LNCaP clone FGC (cell line): ENCODE measurements around the gene KRTAP5-4.
"Not testable (repeated sequence)": the region's sequence is repeated elsewhere in the genome, so short reads cannot be mapped to it uniquely, and the experiment has no call there.

ENCODE experiments used
- DNase-seq: peaks from one replicate; pipeline ENCODE4 v3.0.0-alpha.2; 2011; ENCODE audit warnings: low read depth
- H3K4me3 ChIP-seq: 2 replicates; pipeline ENCODE4 v1.5.1; 2011; ENCODE audit warnings: mild to moderate bottlenecking, low read depth, low read length, control low read depth
- CTCF ChIP-seq: IDR thresholded peaks from 2 replicates; pipeline ENCODE4 v1.5.1; 2012; ENCODE audit warnings: mild to moderate bottlenecking; ENCODE audit not compliant: control insufficient read depth, insufficient read depth; ENCODE audit errors: extremely low read depth

KRTAP5-4 gene

GRCh38 chr11:1595994-1596575 is 25.9 kb downstream of the KRTAP5-4 start:
- H3K4me3 ChIP-seq, DNase-seq: not testable (repeated sequence)
- TF ChIP-seq CTCF, result peak; percentile 13; the same call in 1 of the 2 replicates

GRCh38 chr11:1592628-1593027 is 29.3 kb downstream of the KRTAP5-4 start:
- no peak for DNase-seq

GRCh38 chr11:1589996-1590395 is 31.9 kb downstream of the KRTAP5-4 start:
- TF ChIP-seq CTCF, result no peak
- no peak overlapping the region for H3K4me3 ChIP-seq
- DNase-seq, result no peak

More at GRCh38 chr11:1592628-1593027, 29.3 kb downstream of the KRTAP5-4 start:
- H3K4me3 ChIP-seq, result no peak overlapping the region
- TF ChIP-seq CTCF, result no peak

- H3K4me3 ChIP-seq, DNase-seq: not testable (repeated sequence)
These were observed 32.6 kb downstream of the KRTAP5-4 start for GRCh38 chr11:1589191-1589963.

- no peak for TF ChIP-seq CTCF
- no peak overlapping the region for H3K4me3 ChIP-seq
- no peak for DNase-seq
These were observed 35.2 kb downstream of the KRTAP5-4 start for GRCh38 chr11:1586699-1587098.

- H3K4me3 ChIP-seq, DNase-seq: not testable (repeated sequence)
These were observed 37.1 kb downstream of the KRTAP5-4 start, which contains the start of gene KRTAP5-1 for GRCh38 chr11:1584661-1585370. TSS of gene KRTAP5-1 (minus strand) at chr11:1585283. CDS start at chr11:1585249, 34 bp downstream.

- not testable (repeated sequence) for H3K4me3 ChIP-seq, DNase-seq
These were observed 39.0 kb downstream of the KRTAP5-4 start for GRCh38 chr11:1582909-1583308.

- DNase-seq, result no peak
- TF ChIP-seq CTCF, result no peak
- H3K4me3 ChIP-seq, result no peak overlapping the region
These were observed 40.0 kb downstream of the KRTAP5-4 start for GRCh38 chr11:1581976-1582375.
